Activated CD4-positive, CD25-positive, alpha-beta regulatory T cell treated with anti-CD3 and anti-CD28 coated beads, Interleukin-2, amount 50 U/mL, for 72 hours (primary cell): Measurements from ENCODE around the gene GFY.
A peak's percentile ranks its signal among the peaks of the same experiment; 100 is the strongest.

ENCODE experiments used
- DNase-seq: peaks from one replicate; pipeline ENCODE4 v3.0.0; 2021

GFY gene

DNA sequence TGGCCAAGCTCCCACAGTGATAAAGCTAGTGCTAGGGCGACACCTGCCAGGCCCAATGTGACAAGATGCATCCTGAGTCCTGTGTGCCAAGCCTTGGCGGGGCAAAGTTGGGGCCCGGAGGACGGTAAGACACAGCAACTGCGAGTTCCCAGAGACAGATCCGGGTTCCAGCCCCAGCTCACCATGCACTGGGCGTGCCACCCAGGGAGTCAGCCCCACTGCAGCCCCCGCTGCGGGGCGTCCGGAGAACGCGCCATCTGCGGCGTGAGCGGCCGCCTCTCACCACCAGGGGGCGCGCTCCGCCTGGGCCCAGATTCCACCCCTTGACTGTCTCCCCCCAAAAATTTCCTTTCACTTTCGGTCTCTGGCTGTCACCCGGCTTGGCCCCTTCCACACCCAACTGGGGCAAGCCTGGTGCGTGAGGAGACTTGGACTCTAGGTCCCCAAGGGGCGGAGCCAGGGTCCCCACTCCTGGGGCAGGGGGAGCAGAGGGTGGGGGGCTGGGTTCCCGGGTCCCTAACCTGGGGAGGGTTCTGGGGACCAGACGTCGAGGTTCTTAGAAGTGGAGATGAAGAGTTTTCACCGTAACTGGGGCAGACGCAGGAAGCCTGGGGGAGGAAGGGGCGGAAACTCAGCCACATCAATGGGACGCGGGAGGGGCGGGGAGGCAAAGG, 48.8 kb downstream of the GFY start, which contains the start of gene FLT3LG:
TSS of gene FLT3LG (plus strand) at position 348 of the 674 bp plus-strand sequence. CDS start 425 bp downstream, outside the sequence.
- peak; percentile 91 for DNase-seq

DNA sequence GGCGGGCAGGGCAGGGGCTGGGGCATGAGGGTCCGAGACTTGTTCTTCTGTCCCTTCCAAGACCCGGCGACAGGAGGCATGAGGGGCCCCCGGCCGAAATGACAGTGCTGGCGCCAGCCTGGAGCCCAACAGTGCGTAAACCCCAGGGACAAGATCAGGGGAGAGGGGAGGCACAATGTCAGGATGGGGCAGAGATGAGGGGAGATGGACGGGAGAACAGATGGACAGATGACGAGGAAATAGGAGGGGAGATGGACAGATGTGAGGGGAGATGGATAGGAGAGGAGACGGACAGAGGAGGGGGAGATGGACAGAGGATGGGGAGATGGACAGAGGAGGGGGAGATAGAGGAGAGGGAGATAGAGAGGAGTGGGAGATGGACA, 49.3 kb downstream of the GFY start:
- DNase-seq = no peak

DNA sequence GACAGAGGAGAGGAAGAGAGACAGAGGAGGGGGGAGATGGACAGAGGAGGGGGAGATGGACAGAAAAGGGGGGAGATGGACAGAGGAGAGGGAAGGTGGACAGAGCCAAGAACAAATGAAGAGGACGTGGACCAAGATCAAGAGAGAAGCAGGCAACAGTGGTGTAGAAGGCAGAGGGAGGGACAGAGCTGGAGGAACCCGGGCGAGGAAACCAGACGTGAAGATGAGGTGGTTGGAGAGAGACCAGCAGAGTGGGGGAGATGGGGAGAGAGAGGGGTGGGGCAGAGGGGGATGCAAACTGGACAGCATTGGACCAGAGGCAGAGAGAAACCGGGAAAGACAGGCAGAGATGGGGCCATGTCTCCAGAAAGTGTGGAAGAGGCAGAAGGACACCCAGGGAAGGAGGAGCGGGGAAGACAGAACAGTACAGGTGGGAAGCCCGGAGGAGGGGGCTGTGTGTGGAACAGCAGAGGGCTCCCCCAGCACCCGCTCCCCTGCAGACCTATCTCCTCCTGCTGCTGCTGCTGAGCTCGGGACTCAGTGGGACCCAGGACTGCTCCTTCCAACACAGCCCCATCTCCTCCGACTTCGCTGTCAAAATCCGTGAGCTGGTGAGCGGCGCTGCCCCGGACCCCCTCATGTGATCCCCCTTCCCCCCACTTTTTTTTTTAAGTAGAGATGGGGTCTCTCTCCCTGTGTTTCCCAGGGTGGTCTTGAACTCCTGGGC, 50.2 kb downstream of the GFY start:
- no peak for DNase-seq

DNA sequence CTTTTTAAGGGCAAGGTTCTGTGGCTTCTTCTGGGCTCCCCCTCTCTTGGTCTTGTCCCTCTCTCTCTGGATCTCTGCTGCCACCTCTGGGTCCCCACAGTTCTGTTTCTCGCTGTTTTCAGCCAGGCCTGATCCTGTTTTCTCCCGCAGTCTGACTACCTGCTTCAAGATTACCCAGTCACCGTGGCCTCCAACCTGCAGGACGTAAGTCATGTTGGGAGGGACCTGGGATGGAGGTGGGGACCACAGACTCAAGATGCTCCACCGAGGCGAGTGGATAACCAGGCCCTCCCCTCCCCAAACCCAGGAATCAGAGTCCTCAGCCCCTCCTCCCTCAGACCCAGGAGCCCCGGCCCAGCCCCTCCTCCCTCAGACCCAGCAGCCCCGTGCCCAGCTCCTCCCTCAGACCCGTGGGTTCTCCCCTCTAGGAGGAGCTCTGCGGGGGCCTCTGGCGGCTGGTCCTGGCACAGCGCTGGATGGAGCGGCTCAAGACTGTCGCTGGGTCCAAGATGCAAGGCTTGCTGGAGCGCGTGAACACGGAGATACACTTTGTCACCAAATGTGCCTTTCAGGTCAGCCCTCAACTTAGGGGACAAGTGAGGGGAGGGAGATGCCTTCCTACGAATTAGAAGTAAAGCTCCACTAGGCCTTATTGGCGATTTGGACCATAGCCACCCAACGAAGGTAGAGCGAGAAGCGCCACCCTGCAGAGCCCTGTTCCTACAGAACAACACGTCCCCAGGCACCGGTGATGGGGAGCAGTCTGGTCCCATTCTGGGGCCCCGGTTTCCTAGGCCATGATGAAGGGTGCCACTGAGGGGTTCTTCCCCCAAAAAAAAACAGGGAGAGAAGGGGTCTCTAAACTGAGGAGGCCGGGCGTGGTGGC, 51.0 kb downstream of the GFY start:
- DNase-seq = peak; percentile 72
